HG02885 (cell line): ENCODE data around the gene DTYMK.
A peak's percentile ranks its signal among the peaks of the same experiment; 100 is the strongest.
"Not testable (repeated sequence)": the region's sequence is repeated elsewhere in the genome, so short reads cannot be mapped to it uniquely, and the experiment has no call there.

Experiments used
- ATAC-seq: cut with Tn5 transposase; IDR thresholded peaks from one replicate; pipeline ENCODE4 v1.9.1; 2021; ENCODE audit warnings: mild to moderate bottlenecking; ENCODE audit not compliant: unreplicated experiment, poor library complexity

DTYMK gene

GRCh38 chr2:241686650-241687425 is at the start of gene DTYMK:
TSS of gene DTYMK (minus strand) at chr2:241686815. CDS start at chr2:241686783, 32 bp downstream.
- ATAC-seq: peak; percentile 94

- ATAC-seq: no peak
Observed at GRCh38 chr2:241736111-241736510, 49.5 kb upstream of the DTYMK start.

GRCh38 chr2:241734467-241735208 is 48.0 kb upstream of the DTYMK start, which contains the start of gene D2HGDH:
TSS of gene D2HGDH (plus strand) at chr2:241734630. CDS start at chr2:241735225, 595 bp downstream.
- peak; percentile 78 for ATAC-seq

- no peak for ATAC-seq
Observed at GRCh38 chr2:241734208-241734466, 47.5 kb upstream of the DTYMK start.

- ATAC-seq: no peak
Observed at GRCh38 chr2:241733391-241734207, 47.0 kb upstream of the DTYMK start.

GRCh38 chr2:241732513-241733186 is 46.0 kb upstream of the DTYMK start:
- ATAC-seq: not testable (repeated sequence)

GRCh38 chr2:241730671-241731293 is 44.2 kb upstream of the DTYMK start:
- no peak for ATAC-seq

- ATAC-seq: no peak
Observed at GRCh38 chr2:241729868-241730267, 43.3 kb upstream of the DTYMK start.

- ATAC-seq: no peak
Observed at GRCh38 chr2:241728627-241729026, 42.0 kb upstream of the DTYMK start.

GRCh38 chr2:241728000-241728399 is 41.4 kb upstream of the DTYMK start:
- ATAC-seq: no peak

GRCh38 chr2:241726459-241726858 is 39.8 kb upstream of the DTYMK start:
- ATAC-seq: no peak

GRCh38 chr2:241724975-241725870 is 38.6 kb upstream of the DTYMK start:
- no peak for ATAC-seq

- ATAC-seq: no peak
Observed at GRCh38 chr2:241724259-241724974, 37.8 kb upstream of the DTYMK start.

- no peak for ATAC-seq
Observed at GRCh38 chr2:241722896-241723454, 36.4 kb upstream of the DTYMK start.

- no peak for ATAC-seq
Observed at GRCh38 chr2:241721852-241722251, 35.2 kb upstream of the DTYMK start.

- no peak for ATAC-seq
Observed at GRCh38 chr2:241720560-241720959, 33.9 kb upstream of the DTYMK start.

GRCh38 chr2:241720099-241720498 is 33.5 kb upstream of the DTYMK start:
- no peak for ATAC-seq

GRCh38 chr2:241719093-241719492 is 32.5 kb upstream of the DTYMK start:
- ATAC-seq: no peak
